DND-41 (cell line): ENCODE measurements around the gene MEIS3.

Experiments
- ATAC-seq: fragments of 200-7000 bp; cut with Tn5 transposase; 3 replicates; pipeline ENCODE4 v1.9.1; 2021; ENCODE audit warnings: low read depth; ENCODE audit not compliant: insufficient read depth
- DNase-seq: peaks from one replicate; pipeline ENCODE4 v3.0.0-alpha.2; 2020
- H2AFZ ChIP-seq: 2 replicates; pipeline ENCODE4 v1.6.0; 2012; ENCODE audit warnings: low read depth, low read length
- H3K27ac ChIP-seq: 2 replicates; pipeline ENCODE4 v1.5.1; 2012; ENCODE audit warnings: low read length, inconsistent platforms
- H3K27me3 ChIP-seq: fragments of 200-600 bp; sonication (generic); 2 replicates; pipeline ENCODE4 v1.6.0; 2012; ENCODE audit warnings: low read length, mild to moderate bottlenecking, inconsistent platforms; ENCODE audit not compliant: insufficient read depth, poor library complexity
- H3K36me3 ChIP-seq: 2 replicates; pipeline ENCODE4 v1.5.1; 2012; ENCODE audit warnings: low read length, inconsistent platforms; ENCODE audit not compliant: insufficient read depth
- H3K4me1 ChIP-seq: 2 replicates; pipeline ENCODE4 v1.5.1; 2012; ENCODE audit warnings: mild to moderate bottlenecking, low read length; ENCODE audit not compliant: insufficient read depth
- H3K4me2 ChIP-seq: 2 replicates; pipeline ENCODE4 v1.6.0; 2012; ENCODE audit warnings: mild to moderate bottlenecking, moderate library complexity, low read length, inconsistent platforms; ENCODE audit not compliant: insufficient read depth
- H3K4me3 ChIP-seq, 2 experiments: fragments of 200-600 bp in 1 of 2; shearing (Covaris generic) in 1 of 2; 2 replicates each; pipeline ENCODE4 v1.5.1; 2012 to 2016; ENCODE audit warnings: inconsistent platforms in 2 of 2, low read length in 2 of 2, mild to moderate bottlenecking in 2 of 2, low read depth in 1 of 2, moderate library complexity in 1 of 2
- H3K79me2 ChIP-seq: 2 replicates; pipeline ENCODE4 v1.6.0; 2012; ENCODE audit warnings: low read length, inconsistent platforms; ENCODE audit not compliant: insufficient read depth
- H3K9ac ChIP-seq: 2 replicates; pipeline ENCODE4 v1.6.0; 2012; ENCODE audit warnings: low read depth, mild to moderate bottlenecking, inconsistent platforms, low read length, moderate library complexity
- H3K9me3 ChIP-seq: 2 replicates; pipeline ENCODE4 v1.5.1; 2012; ENCODE audit warnings: low read length, moderate library complexity, mild to moderate bottlenecking, inconsistent platforms; ENCODE audit not compliant: insufficient read depth, severe bottlenecking
- H4K20me1 ChIP-seq: 2 replicates; pipeline ENCODE4 v1.6.0; 2012; ENCODE audit warnings: low read length; ENCODE audit not compliant: insufficient read depth
- CTCF ChIP-seq: IDR thresholded peaks from 2 replicates; pipeline ENCODE4 v1.5.1; 2012; ENCODE audit warnings: borderline replicate concordance, low read length, moderate library complexity, mild to moderate bottlenecking; ENCODE audit not compliant: poor library complexity, severe bottlenecking; ENCODE audit errors: extremely low read depth
- EZH2 ChIP-seq: IDR thresholded peaks from 3 replicates; pipeline ENCODE4 v1.6.1; 2012; ENCODE audit warnings: borderline replicate concordance, low read depth, mild to moderate bottlenecking, moderate library complexity, low read length, inconsistent platforms; ENCODE audit not compliant: severe bottlenecking

Gene MEIS3

DNA sequence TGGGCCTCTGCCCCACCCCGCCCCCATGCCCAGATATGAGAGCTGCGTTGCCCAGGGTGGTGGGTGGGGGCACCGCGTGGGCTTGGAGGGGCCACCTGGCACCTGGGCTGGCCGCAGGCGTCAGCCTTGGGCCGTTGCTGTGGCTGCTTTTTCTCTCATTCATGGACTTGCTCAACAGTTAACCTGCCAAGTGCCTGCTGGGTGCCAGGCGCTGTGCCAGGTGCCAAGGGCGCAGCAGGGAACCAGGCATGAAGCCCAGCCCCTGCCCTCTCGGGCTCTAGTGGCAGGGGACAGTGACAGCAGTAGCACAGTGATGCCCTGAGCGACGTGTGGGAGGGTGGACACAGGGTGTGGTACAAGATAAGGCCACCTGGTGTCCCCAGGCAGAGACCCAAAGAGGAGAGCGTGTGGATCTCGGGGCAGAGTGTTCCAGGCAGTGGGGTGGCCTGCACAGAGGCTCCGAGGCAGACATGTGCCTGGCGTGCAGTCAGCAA lies 42.1 kb downstream of the MEIS3 start:
- Histone ChIP-seq H3K79me2 (no peaks in the 10 kb centered on the region), H3K27me3 (no peaks in the 10 kb centered on the region), H3K4me3 (no peak overlapping the region), H4K20me1 (peaks cover 31% of the 10 kb centered on the region), H3K4me2 (no peak overlapping the region), H2AFZ (no peak overlapping the region), H3K4me1 (no peaks in the 10 kb centered on the region), H3K9ac (no peak overlapping the region), H3K27ac (no peak overlapping the region), H3K9me3 (no peaks in the 10 kb centered on the region), H3K36me3 (peaks cover 94% of the 10 kb centered on the region)
- ATAC-seq (no peak), DNase-seq (no peak)
- TF ChIP-seq CTCF (no peak), EZH2 (no peak)

GRCh38 chr19:47376589-47377144 lies 42.7 kb downstream of the MEIS3 start:
- H3K4me2 ChIP-seq = no peak overlapping the region
- H3K79me2 ChIP-seq = no peaks in the 10 kb centered on the region
- no peak for TF ChIP-seq CTCF
- peaks cover 94% of the 10 kb centered on the region for H3K36me3 ChIP-seq
- H3K9ac ChIP-seq = no peak overlapping the region
- peaks cover 26% of the 10 kb centered on the region for H4K20me1 ChIP-seq
- no peak overlapping the region for H3K4me3 ChIP-seq
- DNase-seq (no peak), ATAC-seq (no peak)
- H3K9me3 ChIP-seq = no peaks in the 10 kb centered on the region
- no peak overlapping the region for H2AFZ ChIP-seq
- H3K27me3 ChIP-seq = no peaks in the 10 kb centered on the region
- H3K4me1 ChIP-seq = no peaks in the 10 kb centered on the region
- H3K27ac ChIP-seq = no peak overlapping the region

DNA sequence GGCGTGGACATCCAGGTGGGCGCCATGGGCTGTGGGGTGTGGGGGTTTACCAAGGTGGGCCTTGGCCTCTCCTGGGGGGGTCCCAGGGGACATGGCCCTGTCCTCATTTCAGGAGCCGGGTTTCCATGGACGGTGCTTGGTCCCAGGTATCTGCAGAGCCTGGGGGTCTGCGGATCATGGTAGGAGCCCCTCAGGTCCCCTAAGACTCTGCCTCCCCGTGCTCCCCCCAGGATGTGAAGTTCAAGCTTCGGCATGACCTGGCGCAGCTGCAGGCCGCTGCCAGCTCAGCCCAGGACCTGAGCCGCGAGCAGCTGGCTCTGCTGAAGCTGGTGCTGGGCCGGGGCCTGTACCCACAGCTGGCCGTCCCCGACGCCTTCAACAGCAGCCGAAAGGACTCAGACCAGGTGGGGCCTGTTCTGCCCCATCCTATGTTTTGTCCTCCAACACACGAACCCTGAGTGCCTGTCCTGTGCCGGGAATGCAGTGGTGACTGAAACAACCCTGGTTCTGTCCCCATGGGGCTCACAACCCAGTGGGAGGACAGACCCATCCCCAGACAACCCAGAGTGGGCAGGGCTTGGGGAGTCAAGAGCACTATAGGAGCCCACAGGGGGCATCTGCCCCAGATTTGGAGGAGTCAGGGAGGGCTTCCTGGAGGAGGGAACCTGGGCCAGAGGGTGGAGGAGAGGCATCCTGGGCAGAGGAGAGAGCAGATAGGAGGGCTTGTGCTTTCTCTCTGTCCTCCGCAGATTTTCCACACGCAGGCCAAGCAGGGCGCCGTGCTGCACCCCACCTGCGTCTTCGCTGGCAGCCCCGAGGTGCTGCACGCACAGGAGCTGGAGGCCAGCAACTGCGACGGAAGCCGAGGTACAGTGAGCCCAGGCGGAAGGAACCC lies 43.4 kb downstream of the MEIS3 start:
- H3K79me2 ChIP-seq = no peaks in the 10 kb centered on the region
- DNase-seq (no peak), ATAC-seq (no peak; the same call in 2 of the 3 replicates)
- H3K36me3 ChIP-seq = peaks cover 92% of the 10 kb centered on the region
- H4K20me1 ChIP-seq = peaks cover 19% of the 10 kb centered on the region
- no peak overlapping the region for H3K27ac ChIP-seq
- H3K9me3 ChIP-seq = no peaks in the 10 kb centered on the region
- no peak overlapping the region for H3K4me3 ChIP-seq
- H2AFZ ChIP-seq = no peak overlapping the region
- no peak overlapping the region for H3K9ac ChIP-seq
- no peaks in the 10 kb centered on the region for H3K27me3 ChIP-seq
- no peaks in the 10 kb centered on the region for H3K4me1 ChIP-seq
- no peak overlapping the region for H3K4me2 ChIP-seq
- TF ChIP-seq CTCF = no peak
- no peak for TF ChIP-seq EZH2
